ENCODE data around the gene DAO.
"Not testable (repeated sequence)": the region's sequence is repeated elsewhere in the genome, so short reads cannot be mapped to it uniquely, and the experiment has no call there.

DAO gene

GRCh38 chr12:108849660-108850059 lies 30.2 kb upstream of the DAO start:
- FAIRE-seq (no peak), DNase-seq (ENCODE audit: low spot score) (no peak)

DNA sequence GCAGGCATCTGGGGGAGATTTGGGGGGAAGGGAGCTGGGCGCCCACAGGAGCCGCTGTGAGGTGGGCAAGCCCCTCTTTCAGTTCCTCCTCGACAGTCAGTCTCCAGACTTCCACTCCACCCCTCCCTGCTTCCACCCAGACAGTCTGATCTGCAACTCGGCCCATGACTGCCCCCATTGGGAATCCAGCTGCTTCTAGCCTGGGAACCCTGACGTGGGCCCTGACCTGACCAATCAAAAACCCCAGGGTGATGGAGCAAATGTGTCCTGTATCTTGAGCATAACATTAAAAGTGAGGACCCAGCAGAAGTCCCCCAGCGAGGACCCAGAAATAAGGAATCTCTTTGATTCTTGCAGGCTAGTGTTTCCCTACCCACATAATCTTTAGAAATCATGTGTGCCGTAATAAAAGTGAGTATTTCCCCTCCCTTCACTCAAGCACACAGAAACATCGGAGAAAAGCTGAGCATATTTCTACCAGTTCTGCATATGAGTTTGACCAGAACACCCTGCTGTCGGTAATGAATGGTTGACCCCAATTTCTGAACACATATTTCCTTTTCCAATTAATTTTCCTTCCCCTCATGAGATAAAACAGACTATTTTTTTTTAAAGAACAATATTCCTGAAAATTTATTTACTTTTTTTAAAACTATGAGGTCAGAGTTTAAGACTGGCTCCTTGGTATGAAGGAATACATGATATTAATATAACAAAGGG lies 28.9 kb upstream of the DAO start:
- FAIRE-seq (no peak), DNase-seq (ENCODE audit: low spot score) (no peak)

- no peak for FAIRE-seq
- DNase-seq (ENCODE audit: low spot score): no peak
Measured at GRCh38 chr12:108852674-108853309, 27.1 kb upstream of the DAO start.

DNA sequence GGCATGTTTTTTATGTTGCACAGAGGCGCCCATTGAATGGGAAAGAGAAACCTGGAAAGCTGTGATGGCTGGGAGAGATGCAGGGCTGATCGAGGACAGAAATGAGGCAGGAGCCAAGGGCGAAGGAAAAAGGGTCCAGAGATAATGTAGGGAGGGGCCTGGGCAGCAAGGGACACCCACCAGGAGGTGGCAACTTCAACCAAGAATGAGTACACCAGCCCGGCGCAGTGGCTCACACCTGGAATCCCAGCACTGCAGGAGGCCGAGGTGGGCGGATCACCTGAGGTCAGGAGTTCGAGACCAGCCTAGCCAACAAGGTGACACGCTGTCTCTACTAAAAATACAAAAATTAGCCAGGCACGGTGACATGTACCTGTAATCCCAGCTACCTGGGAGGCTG lies 26.5 kb upstream of the DAO start:
- FAIRE-seq (no peak), DNase-seq (ENCODE audit: low spot score) (no peak)

- DNase-seq (ENCODE audit: low spot score) (no peak), FAIRE-seq (no peak)
Measured at GRCh38 chr12:108853981-108854446, 25.9 kb upstream of the DAO start.

DNA sequence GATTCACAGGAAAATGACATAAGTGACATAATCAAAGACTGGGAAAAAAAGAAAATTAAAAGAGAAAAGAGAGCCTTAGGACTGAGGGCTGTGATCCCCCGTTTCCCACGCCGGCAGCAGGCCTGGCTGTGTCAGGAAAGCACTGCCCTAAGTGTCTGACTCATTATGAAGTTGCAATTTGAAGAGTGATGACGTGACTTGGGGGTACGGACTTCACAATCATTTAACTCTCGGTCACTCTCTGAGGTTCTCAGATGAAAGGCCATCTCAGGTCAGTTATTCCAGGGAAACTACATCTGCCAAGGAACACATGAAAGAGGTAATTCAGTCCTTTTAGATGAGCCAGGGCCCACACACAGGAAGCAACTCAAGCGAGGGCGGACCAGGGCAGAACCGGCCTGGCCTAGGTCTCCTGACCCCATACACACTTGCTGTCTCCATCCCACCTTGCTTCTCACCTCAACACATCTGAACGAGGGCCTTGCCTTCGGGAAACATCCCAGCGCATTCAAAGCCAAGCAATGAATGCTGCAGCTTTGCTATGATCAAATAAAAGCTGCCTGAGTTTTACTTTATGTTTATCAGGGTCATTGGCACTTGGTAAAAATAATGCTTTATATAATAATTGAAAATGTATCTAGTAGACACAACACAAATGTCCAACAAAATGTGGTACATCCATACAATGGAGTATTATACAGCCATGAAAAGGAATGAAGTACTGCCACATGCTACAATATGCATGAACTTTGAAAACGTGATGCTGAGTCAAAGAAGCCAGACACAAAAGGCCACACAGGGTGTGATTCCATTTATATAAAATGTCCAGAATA lies 25.2 kb upstream of the DAO start:
- peak; percentile 52 for DNase-seq (ENCODE audit: low spot score)
- FAIRE-seq: no peak

DNA sequence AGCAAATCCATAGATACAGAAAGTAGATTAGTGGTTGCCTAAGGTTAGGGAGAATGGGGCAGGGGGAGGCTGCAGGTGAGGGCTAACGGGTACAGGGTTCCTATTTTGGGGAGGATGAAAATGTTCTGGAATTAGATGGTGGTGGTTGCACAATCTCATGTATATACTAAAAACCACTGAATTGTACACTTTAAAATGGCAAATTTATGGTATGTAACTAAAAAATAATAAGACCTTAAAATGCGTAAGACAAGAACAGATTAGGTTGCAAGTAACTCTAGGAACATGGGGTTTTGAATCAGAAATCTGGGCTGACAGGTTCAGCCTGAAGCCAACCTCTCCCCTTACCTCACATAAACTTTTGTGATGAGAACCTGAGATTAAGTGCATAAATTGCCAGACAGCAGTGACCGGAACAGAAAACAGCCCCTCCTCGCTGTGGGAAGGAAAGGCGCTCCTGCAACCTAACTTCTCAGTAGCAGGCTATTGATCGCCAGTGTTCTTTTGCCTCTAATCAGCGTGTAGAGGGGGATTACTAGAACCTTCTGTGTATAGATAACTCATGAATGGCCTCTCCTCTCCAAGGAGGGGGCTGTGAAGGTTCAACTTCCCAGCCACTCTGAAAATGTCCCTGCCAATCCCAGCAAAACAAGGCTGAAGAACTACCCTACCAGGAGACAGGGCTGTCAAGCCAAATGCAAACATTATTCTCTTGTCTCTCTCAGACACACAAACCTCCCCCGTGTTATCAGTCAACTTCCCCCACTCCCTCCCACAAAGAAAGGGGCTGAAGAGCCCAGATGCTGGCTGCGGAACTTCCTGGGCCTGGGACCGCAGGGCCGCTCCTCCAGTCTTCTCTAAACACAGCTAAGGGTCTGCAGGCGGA lies 24.4 kb upstream of the DAO start:
- FAIRE-seq (no peak), DNase-seq (ENCODE audit: low spot score) (no peak)

DNA sequence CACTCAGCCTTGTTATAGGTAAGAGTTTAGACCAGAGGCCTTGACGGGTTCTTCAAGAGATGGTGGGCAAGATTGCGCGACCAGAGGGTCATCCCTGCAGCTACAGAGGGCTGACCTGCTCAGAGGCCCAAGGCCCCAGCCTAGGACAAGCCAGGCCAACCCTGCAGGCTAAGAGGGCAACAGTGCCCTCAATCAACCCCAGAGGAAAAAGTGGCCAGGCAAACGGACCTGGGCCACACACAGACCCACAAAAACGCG lies 23.8 kb upstream of the DAO start:
- DNase-seq (ENCODE audit: low spot score): no peak

DNA sequence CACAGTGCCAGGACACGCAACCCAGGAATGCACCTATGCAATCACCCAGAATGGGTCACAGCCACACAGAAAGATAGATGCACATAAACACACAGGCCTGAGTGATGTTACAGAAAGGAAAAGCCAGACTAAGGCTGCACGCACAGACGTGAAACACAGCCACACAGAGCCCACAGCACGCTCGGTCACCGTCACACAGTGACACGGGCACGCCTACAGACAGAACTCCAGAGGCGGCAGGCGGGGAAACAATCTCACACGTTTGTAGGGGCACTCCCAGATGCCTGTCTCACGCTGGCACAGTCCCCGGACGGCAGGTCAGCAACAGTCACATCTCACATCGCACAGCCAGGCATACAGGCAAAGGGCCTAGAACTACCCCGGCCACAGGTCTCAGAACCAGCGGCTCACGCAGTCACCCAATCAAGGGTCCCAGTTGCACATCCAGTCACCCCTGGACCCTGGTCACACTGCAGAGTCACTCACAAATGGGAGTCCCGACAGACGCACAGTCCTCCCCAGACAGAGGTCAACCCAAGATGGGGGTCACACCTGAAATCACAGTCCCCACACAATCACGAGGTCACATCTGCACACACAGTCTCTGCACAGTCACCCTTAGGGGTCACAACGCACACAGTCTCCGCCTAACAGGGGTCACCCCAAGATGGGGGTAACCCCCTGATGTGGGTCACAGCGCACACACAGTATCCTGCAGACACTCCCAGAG lies 23.3 kb upstream of the DAO start:
- no peak for FAIRE-seq
- DNase-seq (ENCODE audit: low spot score): no peak

More for the DNA sequence above, 23.8 kb upstream of the DAO start:
- FAIRE-seq: no peak

DNA sequence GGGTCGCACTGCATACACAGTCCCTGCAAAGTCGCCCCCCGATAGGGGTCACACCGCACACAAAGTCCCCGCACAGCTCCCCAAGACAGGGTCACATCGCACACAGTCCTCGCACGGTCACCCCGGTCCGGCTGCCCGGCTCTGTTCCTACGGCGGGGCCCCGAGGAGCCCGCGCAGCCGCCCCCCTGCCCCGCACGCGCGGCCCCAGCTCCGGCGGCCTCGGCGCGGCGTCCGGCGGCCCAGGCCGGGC lies 22.8 kb upstream of the DAO start:
- no peak for FAIRE-seq
- no peak for DNase-seq (ENCODE audit: low spot score)

GRCh38 chr12:108858311-108859074 lies 21.4 kb upstream of the DAO start:
- DNase-seq (ENCODE audit: low spot score): no peak
- FAIRE-seq: no peak

DNA sequence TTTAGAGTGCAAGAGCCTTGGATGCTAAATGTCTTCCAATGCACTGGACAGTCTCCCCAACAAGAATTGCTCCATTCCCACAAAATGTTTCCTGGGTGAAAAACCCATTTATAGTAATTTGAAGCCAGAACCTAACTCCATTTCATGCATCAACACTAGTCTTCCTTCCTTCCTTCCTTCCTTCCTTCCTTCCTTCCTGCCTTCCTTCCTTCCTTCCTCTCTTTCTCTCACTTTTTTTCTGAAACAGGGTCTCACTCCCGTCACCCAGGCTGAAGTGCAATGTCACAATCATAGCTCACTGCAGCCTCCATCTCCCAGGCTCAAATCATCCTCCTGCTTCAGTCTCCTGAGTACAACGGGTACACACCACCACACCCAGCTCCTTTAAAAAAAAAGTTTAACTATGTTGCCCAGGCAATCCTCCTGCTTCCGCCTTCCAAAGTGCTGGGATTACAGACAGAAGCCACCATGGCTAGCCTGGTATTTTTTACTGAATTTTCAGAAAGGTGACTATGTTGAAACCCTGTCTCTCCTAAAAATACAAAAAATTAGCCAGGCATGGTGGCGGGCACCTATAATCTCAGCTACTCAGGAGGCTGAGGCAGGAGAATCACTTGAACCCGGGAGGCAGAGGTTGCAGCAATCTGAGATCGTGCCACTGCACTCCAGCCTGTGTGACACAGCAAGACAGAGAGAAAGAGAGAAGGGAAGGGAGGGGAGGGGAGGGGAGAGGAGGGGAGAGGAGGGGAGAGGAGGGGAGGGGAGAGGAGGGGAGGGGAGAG lies 20.6 kb upstream of the DAO start:
- DNase-seq (ENCODE audit: low spot score); FAIRE-seq: not testable (repeated sequence)

- DNase-seq (ENCODE audit: low spot score) (no peak), FAIRE-seq (no peak)
Measured at GRCh38 chr12:108859923-108860291, 20.0 kb upstream of the DAO start.

DNA sequence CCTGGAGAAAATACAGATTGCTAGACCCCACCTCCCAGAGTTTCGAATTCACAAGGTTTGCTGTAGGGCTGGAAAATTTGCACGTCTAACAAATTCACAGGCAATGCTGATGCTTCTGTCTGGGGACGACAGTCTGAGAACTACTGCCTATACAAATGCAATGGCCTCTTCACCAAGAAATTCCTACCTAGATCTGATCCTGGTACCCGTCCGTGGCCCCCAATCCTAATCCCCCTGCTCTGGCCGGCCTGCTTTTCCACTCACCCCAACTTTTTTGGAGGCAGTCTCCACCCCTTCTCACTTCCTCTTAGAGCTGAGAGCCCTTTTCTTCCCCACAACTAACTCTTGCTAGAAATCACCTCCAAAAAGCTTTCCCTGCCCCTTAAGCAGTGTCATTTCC lies 19.4 kb upstream of the DAO start:
- FAIRE-seq (no peak), DNase-seq (ENCODE audit: low spot score) (no peak)

GRCh38 chr12:108861878-108862587 lies 17.9 kb upstream of the DAO start:
- no peak for FAIRE-seq
- no peak for DNase-seq (ENCODE audit: low spot score)

DNA sequence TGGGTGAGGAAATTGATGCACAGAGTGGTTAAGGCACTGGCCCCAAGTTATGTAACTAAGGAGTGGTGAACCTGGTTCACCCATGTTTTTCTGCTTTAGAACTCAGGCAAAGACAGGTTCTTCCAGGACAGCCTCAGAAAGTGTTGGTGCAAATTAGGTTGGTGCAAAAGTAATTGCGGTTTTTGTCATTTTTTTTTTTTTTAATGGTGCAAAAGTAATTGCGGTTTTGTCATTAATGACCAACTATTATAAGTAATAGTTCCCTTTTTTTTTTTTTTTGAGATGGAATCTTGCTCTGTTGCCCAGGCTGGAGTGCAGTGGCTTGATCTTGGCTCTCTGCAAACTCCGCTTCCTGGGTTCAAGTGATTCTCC lies 17.3 kb upstream of the DAO start:
- FAIRE-seq: no peak

DNA sequence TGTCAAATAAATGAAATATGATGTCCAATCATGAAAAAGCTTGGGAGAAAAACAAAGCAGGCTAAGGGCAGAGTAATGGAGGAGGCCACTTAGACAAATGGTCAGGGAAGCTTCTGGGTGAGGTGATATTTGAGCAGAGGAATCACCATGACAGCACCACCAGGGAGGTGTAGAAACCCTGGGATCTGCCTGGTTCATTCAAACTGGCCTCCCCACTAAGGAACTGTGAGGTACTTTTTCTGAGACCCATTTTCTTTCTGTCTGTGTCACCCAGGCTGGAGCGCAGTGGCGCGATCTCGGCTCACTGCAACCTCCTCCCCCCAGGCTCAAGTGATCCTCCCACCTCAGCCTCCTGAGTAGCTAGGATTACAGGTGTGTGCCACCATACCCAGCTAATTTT lies 14.7 kb upstream of the DAO start:
- no peak for FAIRE-seq
- no peak for DNase-seq (ENCODE audit: low spot score)

More for the DNA sequence above, 17.3 kb upstream of the DAO start:
- no peak for DNase-seq (ENCODE audit: low spot score)

GRCh38 chr12:108866083-108866482 lies 13.8 kb upstream of the DAO start:
- DNase-seq (ENCODE audit: low spot score); FAIRE-seq: not testable (repeated sequence)

- DNase-seq (ENCODE audit: low spot score) (no peak), FAIRE-seq (no peak)
Measured at GRCh38 chr12:108868781-108869180, 11.1 kb upstream of the DAO start.
